HepG2 (cell line): ENCODE measurements around the gene CYSRT1. TPM values are rescaled to one million over a fixed set of nuclear protein-coding genes. Genes with fewer than 3 reads are reported as not detected.

Source experiments
- ATAD3A ChIP-seq: sonication (generic); formaldehyde crosslinking; IDR thresholded peaks from 2 replicates; pipeline ENCODE4 v1.4.0; 2020; ENCODE audit warnings: missing genetic modification reagents
- CENPT ChIP-seq: sonication (generic); formaldehyde crosslinking; IDR thresholded peaks from 2 replicates; pipeline ENCODE4 v1.8.0; 2022; ENCODE audit warnings: low read depth, mild to moderate bottlenecking, moderate library complexity, missing genetic modification reagents
- CREB1 ChIP-seq, 2 experiments: fragments of 450-650 bp in 1 of 2; IDR thresholded peaks; 2 replicates each; pipeline ENCODE4 v1.6.1; 2016 to 2017; ENCODE audit warnings: control low read depth in 1 of 2, mild to moderate bottlenecking in 1 of 2, missing compliant biosample characterization in 1 of 2, missing genetic modification characterization in 1 of 2
- FOXC1 ChIP-seq: sonication (generic); formaldehyde crosslinking; IDR thresholded peaks from 2 replicates; pipeline ENCODE4 v1.8.0; 2022; ENCODE audit warnings: mild to moderate bottlenecking, missing genetic modification reagents, borderline replicate concordance
- FOXO1 ChIP-seq: sonication (generic); formaldehyde crosslinking; IDR thresholded peaks from 2 replicates; pipeline ENCODE4 v1.4.0; 2020; ENCODE audit warnings: missing genetic modification reagents
- GATAD2A ChIP-seq: IDR thresholded peaks from 2 replicates; pipeline ENCODE4 v1.6.1; 2016
- IRF2 ChIP-seq: IDR thresholded peaks from 2 replicates; pipeline ENCODE4 v1.6.1; 2018; ENCODE audit warnings: missing genetic modification reagents, missing compliant biosample characterization
- ISL2 ChIP-seq: sonication (generic); formaldehyde crosslinking; IDR thresholded peaks from 2 replicates; pipeline ENCODE4 v1.5.0; 2020; ENCODE audit warnings: missing genetic modification reagents
- MZF1 ChIP-seq: sonication (generic); formaldehyde crosslinking; IDR thresholded peaks from 2 replicates; pipeline ENCODE4 v1.8.1; 2023; ENCODE audit warnings: mild to moderate bottlenecking, missing genetic modification reagents, borderline replicate concordance
- SNRNP70 ChIP-seq: fragments of 200-400 bp; formaldehyde crosslinking; IDR thresholded peaks from 2 replicates; pipeline ENCODE4 v1.6.1; 2017; ENCODE audit warnings: mild to moderate bottlenecking, low read depth, low read length, moderate library complexity
- SRSF1 ChIP-seq: fragments of 200-400 bp; formaldehyde crosslinking; optimal IDR thresholded peaks from 2 replicates; pipeline ENCODE3; 2017; ENCODE audit warnings: mild to moderate bottlenecking, low read depth, low read length, moderate library complexity
- TARDBP ChIP-seq: sonication (generic); formaldehyde crosslinking; IDR thresholded peaks from 2 replicates; pipeline ENCODE4 v1.8.0; 2022; ENCODE audit warnings: mild to moderate bottlenecking, missing genetic modification reagents
- TRIM24 ChIP-seq: sonication (generic); formaldehyde crosslinking; IDR thresholded peaks from 2 replicates; pipeline ENCODE4 v1.8.0; 2022; ENCODE audit warnings: mild to moderate bottlenecking, missing genetic modification reagents
- ZFP41 ChIP-seq: sonication (generic); formaldehyde crosslinking; IDR thresholded peaks from 2 replicates; pipeline ENCODE4 v1.4.0; 2020; ENCODE audit warnings: mild to moderate bottlenecking, missing genetic modification reagents, borderline replicate concordance
- ZNF317 ChIP-seq: sonication (generic); formaldehyde crosslinking; IDR thresholded peaks from 2 replicates; pipeline ENCODE4 v1.5.0; 2020; ENCODE audit warnings: mild to moderate bottlenecking, missing genetic modification reagents
- ZNF350 ChIP-seq: sonication (generic); formaldehyde crosslinking; IDR thresholded peaks from 2 replicates; pipeline ENCODE4 v1.4.0; 2020; ENCODE audit warnings: mild to moderate bottlenecking, low read depth, missing genetic modification reagents, borderline replicate concordance
- ZNF614 ChIP-seq: IDR thresholded peaks from 2 replicates; pipeline ENCODE4 v1.6.1; 2018; ENCODE audit warnings: missing biosample characterization, missing genetic modification reagents, inconsistent platforms, borderline replicate concordance
- ZNF788 ChIP-seq: sonication (generic); formaldehyde crosslinking; IDR thresholded peaks from 2 replicates; pipeline ENCODE4 v1.5.0; 2020; ENCODE audit warnings: mild to moderate bottlenecking, missing genetic modification reagents, borderline replicate concordance
- ZNF790 ChIP-seq: sonication (generic); formaldehyde crosslinking; IDR thresholded peaks from 2 replicates; pipeline ENCODE4 v1.8.0; 2022; ENCODE audit warnings: missing genetic modification reagents, mild to moderate bottlenecking, borderline replicate concordance
- polyA plus RNA-seq, 8 experiments: library from polyadenylated mRNA; depleted of rRNA in 3 of 8; stranded (reverse) in 7 of 8; unstranded in 1 of 8; fragments of >200 nt; fragmentation: Illumina TruSeq in 4 of 8; extraction: Trizol in 4 of 8; gene quantifications; 2 replicates each; pipeline versions ENCODE4 v1.2.1 to v1.2.3, GENCODE V29; 2011 to 2016; ENCODE audit warnings: low read depth in 4 of 8, missing spikeins in 1 of 8, mixed read lengths in 1 of 8; ENCODE audit not compliant: insufficient read depth in 1 of 8
- total RNA-seq, 5 experiments: library from RNA; depleted of rRNA; stranded (reverse); fragments of >200 nt; fragmentation: Illumina TruSeq; extraction: Trizol; gene quantifications; 2 replicates each; pipeline ENCODE4 v1.2.3, GENCODE V29; 2016; ENCODE audit warnings: low read depth in 1 of 5
- TF ChIP-seq, protein P1 (sequence below): sonication (generic); formaldehyde crosslinking; IDR thresholded peaks from 2 replicates; pipeline ENCODE4 v1.8.0; 2022; ENCODE audit warnings: mild to moderate bottlenecking, missing genetic modification reagents; ENCODE audit not compliant: insufficient replicate concordance
- TF ChIP-seq, protein P2 (sequence below): conservative IDR thresholded peaks from 2 replicates; pipeline ENCODE4 v1.6.1; 2018; ENCODE audit warnings: missing genetic modification reagents
- TF ChIP-seq, protein P3 (sequence below): sonication (generic); formaldehyde crosslinking; IDR thresholded peaks from 2 replicates; pipeline ENCODE4 v1.5.1; 2020; ENCODE audit warnings: missing genetic modification reagents, mild to moderate bottlenecking, borderline replicate concordance
- TF ChIP-seq, protein P4 (sequence below): sonication (generic); formaldehyde crosslinking; IDR thresholded peaks from 2 replicates; pipeline ENCODE4 v1.5.0; 2020; ENCODE audit warnings: missing genetic modification reagents, mild to moderate bottlenecking, borderline replicate concordance
- TF ChIP-seq, protein P5 (sequence below): sonication (generic); formaldehyde crosslinking; IDR thresholded peaks from 2 replicates; pipeline ENCODE4 v1.5.1; 2020; ENCODE audit warnings: missing genetic modification reagents, mild to moderate bottlenecking, borderline replicate concordance

CYSRT1 gene
- total and polyA plus RNA-seq, 2 of the 13 experiments (the other 11 are each of a cell fraction or from before 2014, with no cell fraction given) = 1.5 to 2.1 TPM

DNA sequence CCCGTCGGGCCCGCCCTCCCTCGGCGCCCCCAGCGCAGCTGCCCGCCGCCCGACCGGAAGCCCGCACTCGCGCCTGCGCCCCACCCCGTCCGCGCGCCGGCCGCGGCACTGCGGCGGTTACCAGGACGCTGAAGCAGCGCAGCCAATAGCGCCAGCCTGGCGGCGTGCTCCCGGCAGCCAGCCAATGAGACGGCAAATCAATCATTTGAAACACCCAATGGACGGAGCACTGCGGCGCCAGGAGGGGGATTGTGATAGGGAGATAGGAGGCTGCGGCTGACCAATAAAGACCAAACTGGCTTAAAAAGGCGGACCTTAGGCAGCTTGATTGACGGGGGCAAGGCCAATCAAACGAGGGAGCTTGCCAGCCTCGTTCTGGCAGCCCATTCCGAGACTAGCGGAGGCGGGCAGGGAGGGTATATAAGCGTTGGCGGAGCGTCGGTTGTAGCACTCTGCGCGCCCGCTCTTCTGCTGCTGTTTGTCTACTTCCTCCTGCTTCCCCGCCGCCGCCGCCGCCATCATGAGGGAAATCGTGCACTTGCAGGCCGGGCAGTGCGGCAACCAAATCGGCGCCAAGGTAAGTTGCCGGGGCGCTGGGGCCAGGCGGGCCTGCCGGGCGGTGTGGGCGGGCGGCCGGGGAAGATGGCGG lies 16.0 kb downstream of the CYSRT1 start, which contains the start of gene TUBB4B (continued):
- no peak for TF ChIP-seq SNRNP70
- TF ChIP-seq ISL2 (CRISPR knock-in tag) = peak; percentile 56
- no peak for TF ChIP-seq ZNF790 (CRISPR knock-in tag)
- TF ChIP-seq, protein P1, sequence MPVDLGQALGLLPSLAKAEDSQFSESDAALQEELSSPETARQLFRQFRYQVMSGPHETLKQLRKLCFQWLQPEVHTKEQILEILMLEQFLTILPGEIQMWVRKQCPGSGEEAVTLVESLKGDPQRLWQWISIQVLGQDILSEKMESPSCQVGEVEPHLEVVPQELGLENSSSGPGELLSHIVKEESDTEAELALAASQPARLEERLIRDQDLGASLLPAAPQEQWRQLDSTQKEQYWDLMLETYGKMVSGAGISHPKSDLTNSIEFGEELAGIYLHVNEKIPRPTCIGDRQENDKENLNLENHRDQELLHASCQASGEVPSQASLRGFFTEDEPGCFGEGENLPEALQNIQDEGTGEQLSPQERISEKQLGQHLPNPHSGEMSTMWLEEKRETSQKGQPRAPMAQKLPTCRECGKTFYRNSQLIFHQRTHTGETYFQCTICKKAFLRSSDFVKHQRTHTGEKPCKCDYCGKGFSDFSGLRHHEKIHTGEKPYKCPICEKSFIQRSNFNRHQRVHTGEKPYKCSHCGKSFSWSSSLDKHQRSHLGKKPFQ (CRISPR knock-in tag) = peak; percentile 54
- TF ChIP-seq, protein P2, sequence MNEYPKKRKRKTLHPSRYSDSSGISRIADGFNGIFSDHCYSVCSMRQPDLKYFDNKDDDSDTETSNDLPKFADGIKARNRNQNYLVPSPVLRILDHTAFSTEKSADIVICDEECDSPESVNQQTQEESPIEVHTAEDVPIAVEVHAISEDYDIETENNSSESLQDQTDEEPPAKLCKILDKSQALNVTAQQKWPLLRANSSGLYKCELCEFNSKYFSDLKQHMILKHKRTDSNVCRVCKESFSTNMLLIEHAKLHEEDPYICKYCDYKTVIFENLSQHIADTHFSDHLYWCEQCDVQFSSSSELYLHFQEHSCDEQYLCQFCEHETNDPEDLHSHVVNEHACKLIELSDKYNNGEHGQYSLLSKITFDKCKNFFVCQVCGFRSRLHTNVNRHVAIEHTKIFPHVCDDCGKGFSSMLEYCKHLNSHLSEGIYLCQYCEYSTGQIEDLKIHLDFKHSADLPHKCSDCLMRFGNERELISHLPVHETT (CRISPR knock-in tag) = no peak
- TF ChIP-seq, protein P3, sequence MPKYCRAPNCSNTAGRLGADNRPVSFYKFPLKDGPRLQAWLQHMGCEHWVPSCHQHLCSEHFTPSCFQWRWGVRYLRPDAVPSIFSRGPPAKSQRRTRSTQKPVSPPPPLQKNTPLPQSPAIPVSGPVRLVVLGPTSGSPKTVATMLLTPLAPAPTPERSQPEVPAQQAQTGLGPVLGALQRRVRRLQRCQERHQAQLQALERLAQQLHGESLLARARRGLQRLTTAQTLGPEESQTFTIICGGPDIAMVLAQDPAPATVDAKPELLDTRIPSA (CRISPR knock-in tag) = no peak; the same call in 1 of the 2 replicates
- TF ChIP-seq ZNF614 (CRISPR knock-in tag) = no peak
- no peak for TF ChIP-seq ZNF317 (CRISPR knock-in tag)
- 0 out of 2 replicates have a peak, but pooled peaks have one; percentile 37 for TF ChIP-seq TARDBP (CRISPR knock-in tag)
- no peak; the same call in 1 of the 2 replicates for TF ChIP-seq ZNF788 (CRISPR knock-in tag)
- TF ChIP-seq SRSF1 = no peak
- no peak for TF ChIP-seq FOXC1
- TF ChIP-seq, protein P4, sequence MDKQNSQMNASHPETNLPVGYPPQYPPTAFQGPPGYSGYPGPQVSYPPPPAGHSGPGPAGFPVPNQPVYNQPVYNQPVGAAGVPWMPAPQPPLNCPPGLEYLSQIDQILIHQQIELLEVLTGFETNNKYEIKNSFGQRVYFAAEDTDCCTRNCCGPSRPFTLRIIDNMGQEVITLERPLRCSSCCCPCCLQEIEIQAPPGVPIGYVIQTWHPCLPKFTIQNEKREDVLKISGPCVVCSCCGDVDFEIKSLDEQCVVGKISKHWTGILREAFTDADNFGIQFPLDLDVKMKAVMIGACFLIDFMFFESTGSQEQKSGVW (CRISPR knock-in tag) = no peak
- peak; percentile 70 for TF ChIP-seq IRF2 (CRISPR knock-in tag)
- TF ChIP-seq GATAD2A (CRISPR knock-in tag) = 0 out of 2 replicates have a peak, but pooled peaks have one; percentile 13
- TF ChIP-seq MZF1 = no peak
- no peak for TF ChIP-seq ZFP41 (CRISPR knock-in tag)
- 0 out of 2 replicates have a peak, but pooled peaks have one; percentile 66 for TF ChIP-seq ATAD3A (CRISPR knock-in tag)
- no peak for TF ChIP-seq TRIM24
- TF ChIP-seq CENPT (CRISPR knock-in tag) = no peak
- peak; percentile 81 for TF ChIP-seq CREB1 (IDR thresholded peaks at IDR 0.05)
- no peak for TF ChIP-seq CREB1 (CRISPR knock-in tag; IDR thresholded peaks at IDR 0.05)
- peak; percentile 78 for TF ChIP-seq FOXO1 (CRISPR knock-in tag)
- TF ChIP-seq, protein P5, sequence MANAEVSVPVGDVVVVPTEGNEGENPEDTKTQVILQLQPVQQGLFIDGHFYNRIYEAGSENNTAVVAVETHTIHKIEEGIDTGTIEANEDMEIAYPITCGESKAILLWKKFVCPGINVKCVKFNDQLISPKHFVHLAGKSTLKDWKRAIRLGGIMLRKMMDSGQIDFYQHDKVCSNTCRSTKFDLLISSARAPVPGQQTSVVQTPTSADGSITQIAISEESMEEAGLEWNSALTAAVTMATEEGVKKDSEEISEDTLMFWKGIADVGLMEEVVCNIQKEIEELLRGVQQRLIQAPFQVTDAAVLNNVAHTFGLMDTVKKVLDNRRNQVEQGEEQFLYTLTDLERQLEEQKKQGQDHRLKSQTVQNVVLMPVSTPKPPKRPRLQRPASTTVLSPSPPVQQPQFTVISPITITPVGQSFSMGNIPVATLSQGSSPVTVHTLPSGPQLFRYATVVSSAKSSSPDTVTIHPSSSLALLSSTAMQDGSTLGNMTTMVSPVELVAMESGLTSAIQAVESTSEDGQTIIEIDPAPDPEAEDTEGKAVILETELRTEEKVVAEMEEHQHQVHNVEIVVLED (CRISPR knock-in tag) = 0 out of 2 replicates have a peak, but pooled peaks have one; percentile 4
- TF ChIP-seq ZNF350 (CRISPR knock-in tag) = no peak; the same call in none of the 2 replicates
